NOMO-1 (cell line): Measurements from ENCODE around the gene TIMM23.
"Not testable (repeated sequence)": the region's sequence is repeated elsewhere in the genome, so short reads cannot be mapped to it uniquely, and the experiment has no call there.

Source experiments
- DNase-seq, 2 experiments: peaks; one replicate each; lab custom pipeline; 2025; ENCODE audit not compliant: unreplicated experiment in 2 of 2; lab: John Stamatoyannopoulos, UW

Gene TIMM23

GRCh38 chr10:45972106-45972812 lies at the start of gene TIMM23:
TIMM23 (plus strand) TSS chr10:45972489; CDS start chr10:45972625, 136 bp downstream.
- peak; percentile 71 to 78 for DNase-seq

- not testable (repeated sequence) for DNase-seq
Observed at GRCh38 chr10:45926790-45927189, 45.5 kb upstream of the TIMM23 start.

- DNase-seq = not testable (repeated sequence)
Observed at GRCh38 chr10:45931305-45931704, 41.0 kb upstream of the TIMM23 start.

DNA sequence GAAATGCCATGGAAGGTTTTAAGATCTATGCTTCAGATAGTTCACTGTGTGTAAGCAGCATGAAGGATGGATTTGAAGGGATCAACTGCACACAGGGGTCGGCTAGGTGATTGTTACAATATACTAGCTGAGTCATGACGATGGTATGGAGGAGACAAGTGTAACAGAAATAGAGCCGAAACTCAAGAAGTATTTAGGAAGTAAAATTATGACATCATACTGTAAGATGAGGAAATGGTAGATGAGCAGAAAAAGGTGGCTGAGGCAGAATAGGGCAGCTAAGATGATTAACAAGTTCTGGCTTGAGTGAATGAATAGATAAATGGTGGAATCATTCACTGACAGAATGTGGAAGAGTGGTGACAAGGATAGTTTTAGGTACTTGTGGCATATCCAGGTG lies 37.5 kb upstream of the TIMM23 start:
- DNase-seq = not testable (repeated sequence)

- DNase-seq = not testable (repeated sequence)
Observed at GRCh38 chr10:45939176-45939697, 33.1 kb upstream of the TIMM23 start.

DNA sequence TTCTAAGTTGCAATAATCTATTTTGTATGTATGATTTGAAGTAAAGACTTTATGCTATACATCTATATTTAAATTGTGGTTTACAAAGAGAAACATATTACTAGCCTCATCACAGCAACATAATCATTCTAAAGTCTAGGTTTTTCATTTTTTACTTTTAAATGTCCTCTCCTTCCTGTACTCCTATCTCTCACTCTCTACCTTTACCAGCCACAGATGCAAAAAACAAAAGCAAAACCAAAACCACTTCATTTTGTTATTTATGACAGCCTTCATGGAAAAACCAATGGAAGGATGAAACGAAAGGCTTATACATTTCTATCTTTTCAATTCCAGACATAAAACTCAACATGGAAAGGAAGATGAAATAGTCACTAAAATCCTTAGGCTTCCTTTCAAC lies 31.1 kb upstream of the TIMM23 start:
- not testable (repeated sequence) for DNase-seq

DNA sequence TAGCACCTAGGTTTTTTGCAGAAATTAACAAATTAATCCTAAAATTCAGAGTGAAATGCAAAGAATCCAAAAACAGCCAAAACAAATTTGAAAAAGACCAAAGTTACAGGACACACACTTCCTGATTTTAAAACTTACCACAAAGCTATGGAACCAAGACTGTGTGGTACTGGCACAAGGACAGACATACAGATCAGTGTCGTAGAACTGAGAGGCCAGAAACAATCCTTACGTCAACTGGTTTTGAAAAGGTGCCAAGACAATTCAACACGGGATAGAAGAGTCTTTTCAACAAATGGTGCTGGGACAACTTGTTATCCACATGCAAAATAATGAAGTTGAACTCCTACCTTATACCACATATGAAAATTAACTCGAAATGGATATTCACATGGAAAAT lies 26.8 kb upstream of the TIMM23 start:
- not testable (repeated sequence) for DNase-seq

DNA sequence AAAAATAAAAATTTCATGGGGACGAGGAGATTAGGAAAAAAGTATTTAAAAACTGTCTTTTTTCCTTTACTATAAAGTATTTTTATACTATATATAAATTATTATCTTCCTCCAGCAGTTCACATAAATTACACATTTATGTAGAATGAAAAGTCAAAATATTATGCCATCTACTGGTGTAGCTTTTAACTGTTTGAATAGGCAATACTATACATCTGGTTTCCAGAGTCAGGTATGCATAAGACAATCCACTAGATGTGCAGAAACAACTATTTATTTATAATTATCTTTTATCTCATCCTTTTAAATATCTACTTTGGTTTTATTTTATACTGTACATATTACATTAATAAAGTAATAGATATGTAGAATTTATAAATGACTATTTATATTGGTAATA lies 24.9 kb upstream of the TIMM23 start:
- DNase-seq = not testable (repeated sequence)

DNA sequence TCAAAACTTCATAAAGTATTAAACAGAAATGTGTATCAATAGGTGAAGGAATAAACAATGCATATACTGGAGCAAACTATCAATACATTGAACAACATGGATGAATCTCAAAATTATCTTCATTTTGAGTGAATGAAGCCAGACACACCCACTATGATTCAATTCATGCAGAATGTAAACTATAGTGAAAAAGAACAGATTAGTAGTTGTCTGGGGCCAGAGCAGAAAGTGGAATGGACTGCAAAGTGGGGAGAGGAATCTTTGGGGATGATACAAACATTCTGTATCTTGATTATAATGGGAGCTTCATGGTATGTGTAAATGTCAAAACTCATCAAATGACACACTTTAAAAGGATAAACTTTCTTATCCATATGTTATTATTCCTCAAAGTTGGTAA lies 23.5 kb upstream of the TIMM23 start:
- DNase-seq = not testable (repeated sequence)

GRCh38 chr10:45954367-45954766 lies 17.9 kb upstream of the TIMM23 start:
- DNase-seq = not testable (repeated sequence)

DNA sequence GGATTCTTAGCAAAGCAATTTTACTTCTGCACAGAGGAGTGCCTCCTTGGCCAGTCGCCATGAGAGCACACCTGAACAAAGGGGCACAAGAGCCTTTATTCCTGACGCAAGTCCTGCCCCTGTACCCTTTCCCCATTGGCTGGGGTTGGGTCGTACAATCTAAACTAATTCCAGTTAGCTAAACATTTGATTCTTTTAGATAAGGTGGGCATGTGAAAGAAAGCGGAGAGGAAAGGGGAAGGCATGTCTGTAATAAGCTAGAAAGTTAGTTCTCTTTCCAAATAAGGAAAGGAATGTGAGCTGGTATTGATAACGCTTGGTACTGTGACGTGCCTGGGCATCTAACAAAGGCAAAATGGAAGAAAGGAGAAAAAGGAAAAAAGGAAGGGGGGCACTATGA lies 15.7 kb upstream of the TIMM23 start:
- DNase-seq = not testable (repeated sequence)

DNA sequence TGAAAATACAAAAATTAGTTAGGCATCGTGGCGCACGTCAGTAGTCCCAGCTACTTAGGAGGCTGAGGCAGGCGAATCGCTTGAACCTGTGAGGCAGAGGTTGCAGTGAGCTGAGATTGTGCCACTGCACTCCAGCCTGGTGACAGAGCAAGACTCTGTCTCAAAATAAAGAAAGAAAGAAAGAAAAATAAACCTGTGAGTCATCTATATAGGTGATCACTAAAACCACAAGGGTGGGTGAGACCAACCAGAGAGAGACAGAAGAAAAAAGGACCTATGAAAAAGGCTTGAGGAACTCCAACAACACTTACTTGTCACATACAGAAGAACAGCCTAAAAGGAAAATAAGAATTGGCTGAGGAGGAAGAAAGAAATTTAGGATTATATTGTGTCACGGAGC lies 14.4 kb upstream of the TIMM23 start:
- not testable (repeated sequence) for DNase-seq

- DNase-seq = not testable (repeated sequence)
Observed at GRCh38 chr10:45962686-45963452, 9.4 kb upstream of the TIMM23 start.

- DNase-seq = peak in 1 of 2 experiments; percentile 9
Observed at GRCh38 chr10:45971019-45971418, 1.3 kb upstream of the TIMM23 start.

GRCh38 chr10:45971742-45972105 lies 565 bp upstream of the TIMM23 start:
- not testable (repeated sequence) for DNase-seq

DNA sequence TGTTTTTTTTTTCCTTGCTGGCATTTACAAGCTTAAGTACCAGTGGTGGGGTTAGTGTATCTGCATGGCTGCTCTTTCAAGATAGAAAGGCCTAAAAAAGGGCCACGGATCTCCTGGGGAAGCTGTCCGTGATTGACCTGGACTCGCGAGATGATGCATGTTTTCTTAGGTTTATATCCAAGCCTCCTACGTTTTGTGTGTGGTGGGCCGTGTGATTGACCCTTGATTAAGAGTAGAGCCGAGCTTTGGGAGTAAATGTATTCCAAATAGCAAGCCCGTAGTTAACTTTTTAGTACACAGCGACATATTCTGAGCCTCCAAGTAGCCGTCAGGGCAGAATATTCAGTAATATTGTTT lies 502 bp downstream of the TIMM23 start:
- not testable (repeated sequence) for DNase-seq

DNA sequence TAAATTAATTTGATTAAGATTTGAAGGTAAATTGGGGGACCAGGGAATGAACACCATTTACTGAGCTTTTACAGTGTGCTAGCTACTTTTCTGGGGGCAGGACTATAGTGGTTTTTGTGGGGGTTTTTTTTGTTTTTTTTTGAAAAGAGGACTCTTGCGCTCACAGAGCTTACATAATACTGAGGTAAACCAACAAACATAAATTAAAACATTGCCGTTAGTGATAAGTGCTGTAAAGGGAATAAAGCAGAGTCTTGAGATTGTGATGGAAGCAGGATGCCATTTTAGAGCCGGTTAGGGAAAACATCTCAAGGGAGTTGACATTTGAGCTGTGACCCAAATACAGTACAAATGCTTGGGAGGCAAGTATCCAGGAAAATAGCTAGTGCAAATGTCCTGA lies 1.8 kb downstream of the TIMM23 start:
- DNase-seq = peak; percentile 2 to 37

DNA sequence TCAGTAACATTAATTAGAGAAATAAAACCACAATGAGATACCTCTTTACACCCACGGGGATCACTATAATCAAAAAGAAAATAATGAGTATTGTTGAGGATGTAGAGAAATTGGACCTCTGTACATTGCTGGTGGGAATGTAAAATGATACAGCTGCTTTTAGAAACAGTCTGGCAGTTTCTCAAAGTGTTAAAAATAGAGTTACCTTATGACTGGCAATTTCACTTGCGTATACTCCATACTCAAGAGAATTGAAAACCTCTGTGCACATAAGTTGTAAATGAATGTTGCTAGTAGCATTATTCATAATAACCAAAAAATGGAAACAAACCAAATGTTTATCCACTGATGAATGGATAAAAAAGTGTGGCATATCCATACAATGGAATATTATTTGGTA lies 6.3 kb downstream of the TIMM23 start:
- DNase-seq = not testable (repeated sequence)

DNA sequence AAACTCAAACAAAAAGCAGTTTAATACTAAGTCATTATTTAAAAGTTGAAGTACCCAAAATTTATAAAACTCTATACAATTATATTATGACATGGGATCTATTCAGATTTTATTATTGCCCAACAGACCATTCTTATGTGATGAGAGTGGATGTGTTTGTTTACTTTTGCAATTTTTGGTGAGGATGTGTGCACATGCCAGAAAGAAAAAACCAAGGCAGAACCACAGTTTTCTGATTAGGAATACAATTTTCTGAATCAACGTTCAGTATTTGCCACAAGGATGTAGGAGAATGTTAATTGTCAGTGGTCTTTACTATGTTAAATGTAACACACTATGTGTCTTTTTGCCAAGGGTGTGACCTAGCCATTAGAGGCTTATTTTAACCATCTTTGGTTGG lies 9.1 kb downstream of the TIMM23 start:
- DNase-seq = not testable (repeated sequence)

DNA sequence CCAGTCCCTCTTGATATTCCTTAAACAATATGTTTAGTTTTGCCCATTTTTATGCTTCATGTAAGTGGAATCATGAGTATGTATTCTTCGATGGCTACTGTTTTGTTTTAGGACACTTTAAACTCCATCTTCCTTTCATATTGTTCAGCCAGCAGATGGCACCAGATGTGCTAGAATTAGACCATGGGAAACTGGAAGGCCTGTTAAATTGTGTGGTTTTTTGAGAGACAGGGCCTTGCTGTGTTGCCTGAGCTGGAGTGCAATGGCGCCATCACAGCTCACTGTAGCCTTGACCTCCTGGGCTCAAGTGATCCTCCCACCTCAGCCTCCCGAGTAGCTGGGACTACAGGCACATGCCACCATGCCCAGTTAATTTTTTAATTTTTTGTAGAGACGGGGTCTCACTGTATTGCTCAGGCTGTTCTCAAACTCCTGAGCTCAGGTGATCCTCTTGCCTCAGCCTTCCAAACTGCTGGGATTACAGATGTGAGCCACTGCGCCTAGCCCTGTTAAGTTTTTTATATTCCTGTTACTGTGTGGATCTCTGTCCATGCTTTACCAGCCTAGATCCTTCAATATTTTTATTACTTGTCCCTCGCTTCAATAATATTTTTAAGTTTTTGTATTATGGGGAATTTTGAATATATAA lies 11.4 kb downstream of the TIMM23 start:
- peak in 1 of 2 experiments; percentile 57 for DNase-seq

DNA sequence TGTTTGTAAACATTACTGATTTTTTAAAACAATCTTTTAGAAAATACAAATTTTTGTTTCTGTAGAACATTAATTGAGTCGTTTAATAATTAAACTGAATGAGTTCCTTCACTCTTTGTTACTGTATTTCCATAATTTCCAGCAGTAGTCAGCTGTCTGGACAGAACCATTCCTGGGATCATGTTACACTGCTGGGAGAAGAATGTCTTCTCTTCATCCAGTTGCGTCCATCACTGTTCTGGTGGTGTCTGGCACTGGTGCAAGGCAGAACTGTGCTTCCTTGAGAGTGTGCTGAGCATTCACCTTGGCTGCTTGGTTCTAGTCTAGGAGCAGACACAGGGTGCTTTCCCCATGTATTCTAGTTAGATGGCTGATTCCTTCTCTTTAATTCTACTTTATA lies 12.2 kb downstream of the TIMM23 start:
- DNase-seq = not testable (repeated sequence)
